Psoas muscle (tissue), 8 donors: ENCODE measurements around the gene MUC22. TPM values are rescaled to one million over a fixed set of nuclear protein-coding genes. Genes with fewer than 3 reads are reported as not detected.
A peak's percentile ranks its signal among the peaks of the same experiment; 100 is the strongest.

Source experiments
- ATAC-seq, 4 donors: fragments of 200-7000 bp; cut with Tn5 transposase; one replicate each; pipeline ENCODE4 v1.9.1; 2020; ENCODE audit warnings: moderate library complexity in 3 of 4, mild to moderate bottlenecking in 2 of 4
- DNase-seq, 2 donors: peaks; one replicate each; pipeline ENCODE4 v3.0.0-alpha.2; 2020
- H3K27ac ChIP-seq: fragments of 200-600 bp; one replicate; pipeline ENCODE4 v1.8.0; 2022
- H3K27me3 ChIP-seq, 3 donors: fragments of 200-600 bp in 1 of 3; one replicate each; pipeline versions ENCODE4 v1.6.1 to v1.8.0; 2013 to 2022; ENCODE audit warnings: low read length in 2 of 3, mild to moderate bottlenecking in 2 of 3, moderate library complexity in 1 of 3; ENCODE audit not compliant: insufficient read depth in 3 of 3
- H3K36me3 ChIP-seq, 2 donors: fragments of 200-600 bp in 1 of 2; one replicate each; pipeline versions ENCODE4 v1.6.1 to v1.8.0; 2013 to 2022; ENCODE audit warnings: low read depth in 1 of 2, mild to moderate bottlenecking in 1 of 2, moderate library complexity in 1 of 2; ENCODE audit not compliant: insufficient read depth in 1 of 2
- H3K4me1 ChIP-seq: fragments of 200-600 bp; one replicate; pipeline ENCODE4 v1.8.0; 2022
- H3K4me3 ChIP-seq: fragments of 200-600 bp; one replicate; pipeline ENCODE4 v1.8.0; 2022; ENCODE audit warnings: mild to moderate bottlenecking
- H3K9me3 ChIP-seq: fragments of 200-600 bp; one replicate; pipeline ENCODE4 v1.8.0; 2022
- CTCF ChIP-seq: fragments of 200-600 bp; IDR thresholded peaks from one replicate; pipeline ENCODE4 v1.8.0; 2022; ENCODE audit warnings: antibody characterized with exemption
- WGBS, 3 donors: extraction: QIAGEN DNeasy Blood & Tissue Kit; methylation state at CpG; one replicate each; pipeline versions ENCODE4 v1.1.6 to v1.1.7; 2013; 5-methylcytosine and 5-hydroxymethylcytosine counted together
- intact Hi-C, 2 donors: fragments of 100-400 bp; cut with DNase I; formaldehyde crosslinking; loops; one replicate each; pipeline versions ENCODE4 v1.11.0 to v1.14.2; 2022
- polyA plus RNA-seq, 3 donors: library from polyadenylated mRNA; stranded (reverse); fragments of 200-250 nt; gene quantifications; one replicate each; pipeline ENCODE4 v1.2.3, GENCODE V29; 2013
- total RNA-seq, 4 donors: library from RNA; stranded (reverse); fragmentation: NEBNext Ultra II Directional in 2 of 4; extraction: Animal tissue kit (Norgen Biotek cat#: 25700) in 2 of 4; gene quantifications; one replicate each; pipeline versions ENCODE4 v1.2.1 to v1.2.4, GENCODE V29; 2021 to 2023
- donor health status: healthy with polysubstance abuse.
- donor health status: DM: no; HTN: no; CAD: no; lungs with moderate emphysema.
- donor health status: Bipolar disorder and iron deficiency.
- donor health status: healthy.
- donor health status: DM: yes; HTN: yes; CAD: no.
- donor health status: DM: no; HTN: no; CAD: no.
- donor health status: DM: no; HTN: no; CAD: no.
- donor health status: DM: yes; HTN: yes; CAD: no.

MUC22 gene
- total and polyA plus RNA-seq, 7 donors = 0.04 to 0.38 (median 0.08) TPM; not detected in 2

GRCh38 chr6:31040801-31041200 lies 30.5 kb downstream of the MUC22 start:
- intact Hi-C loops = loop anchor here (5.0 to 10.0 kb wide), 2 partner anchors 124 to 126 kb away; partner anchors contain the start of gene VARS2 (in 1 of the 2)
- DNase-seq (no peak), ATAC-seq (no peak)
- no peaks in the 10 kb centered on the region for H3K27me3 ChIP-seq
- 62 to 70% (median 67%) methylated on average over 7 of the region's 7 CpGs for WGBS, 3 donors
- H3K27ac ChIP-seq = no peak overlapping the region
- H3K36me3 ChIP-seq = no peaks in the 10 kb centered on the region
- H3K4me1 ChIP-seq = no peaks in the 10 kb centered on the region
- TF ChIP-seq CTCF = no peak
- no peaks in the 10 kb centered on the region for H3K9me3 ChIP-seq
- no peak overlapping the region for H3K4me3 ChIP-seq

GRCh38 chr6:31041372-31041974 lies 31.2 kb downstream of the MUC22 start:
- Histone ChIP-seq H3K4me3 (no peak overlapping the region), H3K27ac (no peak overlapping the region), H3K4me1 (no peaks in the 10 kb centered on the region), H3K36me3 (no peaks in the 10 kb centered on the region), H3K27me3 (no peaks in the 10 kb centered on the region), H3K9me3 (no peaks in the 10 kb centered on the region)
- 75 to 79% (median 77%) methylated on average over 12 of the region's 12 CpGs for WGBS, 3 donors
- intact Hi-C loops = loop anchor here (5.0 to 10.0 kb wide), 2 partner anchors 124 to 127 kb away; partner anchors contain the start of gene VARS2 (in 1 of the 2)
- DNase-seq = no peak
- no peak for TF ChIP-seq CTCF
- ATAC-seq = no peak

GRCh38 chr6:31042806-31043205 lies 32.5 kb downstream of the MUC22 start:
- Histone ChIP-seq H3K4me3 (no peak overlapping the region), H3K27ac (no peak overlapping the region), H3K4me1 (no peaks in the 10 kb centered on the region), H3K36me3 (no peaks in the 10 kb centered on the region), H3K9me3 (no peaks in the 10 kb centered on the region), H3K27me3 (no peaks in the 10 kb centered on the region)
- TF ChIP-seq CTCF = peak; percentile 54
- ATAC-seq (peak in 2 of 4 donors; percentile 62 to 68), DNase-seq (peak in 1 of 2 donors; percentile 23)
- WGBS, 3 donors = 23 to 34% (median 30%) methylated on average over 4 of the region's 4 CpGs
- intact Hi-C loops = loop anchor here (5.0 to 10.0 kb wide), 2 partner anchors 126 to 128 kb away; partner anchors contain the start of gene VARS2 (in 1 of the 2)

GRCh38 chr6:31048099-31048498 lies 37.8 kb downstream of the MUC22 start:
- no peaks in the 10 kb centered on the region for H3K9me3 ChIP-seq
- DNase-seq = no peak
- peaks cover 0 to 4% (median 0%) of the 10 kb centered on the region in 3 donors for H3K27me3 ChIP-seq
- no peak overlapping the region for H3K4me3 ChIP-seq
- intact Hi-C loops = loop anchor here in 1 of 2 donors (5.0 to 10.0 kb wide), 2 partner anchors 111 to 133 kb away; partner anchors contain the start of gene VARS2
- no peaks in the 10 kb centered on the region for H3K4me1 ChIP-seq
- 83 to 87% (median 85%) methylated on average over 4 of the region's 4 CpGs for WGBS, 3 donors
- no peak overlapping the region for H3K27ac ChIP-seq
- no peak for TF ChIP-seq CTCF
- no peaks in the 10 kb centered on the region for H3K36me3 ChIP-seq
- no peak for ATAC-seq
